HG03175 (cell line): ENCODE data around the gene USP17L17.
"Not testable (repeated sequence)": the region's sequence is repeated elsewhere in the genome, so short reads cannot be mapped to it uniquely, and the experiment has no call there.

Experiments used
- ATAC-seq: cut with Tn5 transposase; IDR thresholded peaks from one replicate; pipeline ENCODE4 v1.9.1; 2021; ENCODE audit warnings: mild to moderate bottlenecking, moderate library complexity; ENCODE audit not compliant: unreplicated experiment

The USP17L17 gene, protein sequence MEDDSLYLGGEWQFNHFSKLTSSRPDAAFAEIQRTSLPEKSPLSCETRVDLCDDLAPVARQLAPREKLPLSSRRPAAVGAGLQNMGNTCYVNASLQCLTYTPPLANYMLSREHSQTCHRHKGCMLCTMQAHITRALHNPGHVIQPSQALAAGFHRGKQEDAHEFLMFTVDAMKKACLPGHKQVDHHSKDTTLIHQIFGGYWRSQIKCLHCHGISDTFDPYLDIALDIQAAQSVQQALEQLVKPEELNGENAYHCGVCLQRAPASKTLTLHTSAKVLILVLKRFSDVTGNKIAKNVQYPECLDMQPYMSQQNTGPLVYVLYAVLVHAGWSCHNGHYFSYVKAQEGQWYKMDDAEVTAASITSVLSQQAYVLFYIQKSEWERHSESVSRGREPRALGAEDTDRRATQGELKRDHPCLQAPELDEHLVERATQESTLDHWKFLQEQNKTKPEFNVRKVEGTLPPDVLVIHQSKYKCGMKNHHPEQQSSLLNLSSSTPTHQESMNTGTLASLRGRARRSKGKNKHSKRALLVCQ

DNA sequence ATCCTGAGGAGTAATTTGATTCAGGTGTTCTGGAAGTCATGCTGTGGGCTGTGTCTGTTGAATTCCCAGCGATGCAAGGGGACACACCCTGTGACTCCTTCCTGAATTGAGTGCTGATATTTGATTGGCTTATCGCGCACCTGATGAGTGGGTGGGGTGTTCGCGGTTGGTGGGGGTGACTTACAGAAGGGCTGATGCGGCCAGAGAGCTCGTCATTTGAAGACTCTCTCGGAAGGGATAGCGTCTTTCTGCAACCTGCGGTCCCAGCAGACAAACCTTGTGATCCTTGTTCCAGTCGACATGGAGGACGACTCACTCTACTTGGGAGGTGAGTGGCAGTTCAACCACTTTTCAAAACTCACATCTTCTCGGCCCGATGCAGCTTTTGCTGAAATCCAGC, at the start of gene USP17L17:
Gene USP17L17, plus strand, starts transcription at position 301 of the 400 bp plus-strand sequence. Its CDS starts 0 bp downstream, at position 301.
- ATAC-seq: not testable (repeated sequence)

DNA sequence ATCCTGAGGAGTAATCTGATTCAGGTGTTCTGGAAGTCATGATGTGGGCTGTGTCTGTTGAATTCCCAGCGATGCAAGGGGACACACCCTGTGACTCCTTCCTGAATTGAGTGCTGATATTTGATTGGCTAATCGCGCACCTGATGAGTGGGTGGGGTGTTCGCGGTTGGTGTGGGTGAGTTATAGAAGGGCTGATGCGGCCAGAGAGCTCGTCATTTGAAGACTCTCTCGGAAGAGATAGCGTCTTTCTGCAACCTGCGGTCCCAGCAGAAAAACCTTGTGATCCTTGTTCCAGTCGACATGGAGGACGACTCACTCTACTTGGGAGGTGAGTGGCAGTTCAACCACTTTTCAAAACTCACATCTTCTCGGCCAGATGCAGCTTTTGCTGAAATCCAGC, 33.3 kb upstream of the USP17L17 start, which contains the start of gene USP17L10:
Gene USP17L10, plus strand, starts transcription at position 301 of the 400 bp plus-strand sequence. Its CDS starts 0 bp downstream, at position 301.
- ATAC-seq: not testable (repeated sequence)

DNA sequence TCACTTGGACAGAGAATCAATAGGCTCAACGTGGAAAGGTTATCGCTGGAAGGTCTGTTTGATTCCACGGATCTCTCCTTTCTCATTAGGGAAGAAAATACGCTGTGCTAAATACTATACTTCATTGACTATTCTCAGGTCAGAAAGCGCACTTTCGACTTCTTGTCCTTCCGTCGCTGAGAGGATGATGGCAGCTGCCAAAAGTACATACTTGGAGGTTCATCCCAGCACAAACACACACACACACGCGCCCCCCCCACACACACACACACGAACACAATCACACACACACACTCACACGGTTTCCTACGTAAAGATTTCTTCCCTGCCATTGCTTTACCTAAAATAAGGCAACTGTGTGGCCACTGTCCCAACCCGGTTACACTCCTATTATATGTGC, 29.0 kb upstream of the USP17L17 start:
- ATAC-seq: not testable (repeated sequence)

DNA sequence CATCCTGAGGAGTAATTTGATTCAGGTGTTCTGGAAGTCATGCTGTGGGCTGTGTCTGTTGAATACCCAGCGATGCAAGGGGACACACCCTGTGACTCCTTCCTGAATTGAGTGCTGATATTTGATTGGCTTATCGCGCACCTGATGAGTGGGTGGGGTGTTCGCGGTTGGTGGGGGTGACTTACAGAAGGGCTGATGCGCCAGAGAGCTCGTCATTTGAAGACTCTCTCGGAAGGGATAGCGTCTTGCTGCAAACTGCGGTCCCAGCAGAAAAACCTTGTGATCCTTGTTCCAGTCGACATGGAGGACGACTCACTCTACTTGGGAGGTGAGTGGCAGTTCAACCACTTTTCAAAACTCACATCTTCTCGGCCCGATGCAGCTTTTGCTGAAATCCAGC, 28.6 kb upstream of the USP17L17 start, which contains the start of gene USP17L11:
Gene USP17L11, plus strand, starts transcription at position 301 of the 400 bp plus-strand sequence. Its CDS starts 0 bp downstream, at position 301.
- ATAC-seq: not testable (repeated sequence)

DNA sequence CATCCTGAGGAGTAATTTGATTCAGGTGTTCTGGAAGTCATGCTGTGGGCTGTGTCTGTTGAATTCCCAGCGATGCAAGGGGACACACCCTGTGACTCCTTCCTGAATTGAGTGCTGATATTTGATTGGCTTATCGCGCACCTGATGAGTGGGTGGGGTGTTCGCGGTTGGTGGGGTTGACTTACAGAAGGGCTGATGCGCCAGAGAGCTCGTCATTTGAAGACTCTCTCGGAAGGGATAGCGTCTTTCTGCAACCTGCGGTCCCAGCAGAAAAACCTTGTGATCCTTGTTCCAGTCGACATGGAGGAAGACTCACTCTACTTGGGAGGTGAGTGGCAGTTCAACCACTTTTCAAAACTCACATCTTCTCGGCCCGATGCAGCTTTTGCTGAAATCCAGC, 23.8 kb upstream of the USP17L17 start, which contains the start of gene USP17L12:
Gene USP17L12, plus strand, starts transcription at position 301 of the 400 bp plus-strand sequence. Its CDS starts 0 bp downstream, at position 301.
- ATAC-seq: not testable (repeated sequence)

DNA sequence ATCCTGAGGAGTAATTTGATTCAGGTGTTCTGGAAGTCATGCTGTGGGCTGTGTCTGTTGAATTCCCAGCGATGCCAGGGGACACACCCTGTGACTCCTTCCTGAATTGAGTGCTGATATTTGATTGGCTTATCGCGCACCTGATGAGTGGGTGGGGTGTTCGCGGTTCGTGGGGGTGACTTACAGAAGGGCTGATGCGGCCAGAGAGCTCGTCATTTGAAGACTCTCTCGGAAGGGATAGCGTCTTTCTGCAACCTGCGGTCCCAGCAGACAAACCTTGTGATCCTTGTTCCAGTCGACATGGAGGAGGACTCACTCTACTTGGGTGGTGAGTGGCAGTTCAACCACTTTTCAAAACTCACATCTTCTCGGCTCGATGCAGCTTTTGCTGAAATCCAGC, 19.1 kb upstream of the USP17L17 start, which contains the start of gene USP17L13:
Gene USP17L13, plus strand, starts transcription at position 301 of the 400 bp plus-strand sequence. Its CDS starts 0 bp downstream, at position 301.
- ATAC-seq: not testable (repeated sequence)

DNA sequence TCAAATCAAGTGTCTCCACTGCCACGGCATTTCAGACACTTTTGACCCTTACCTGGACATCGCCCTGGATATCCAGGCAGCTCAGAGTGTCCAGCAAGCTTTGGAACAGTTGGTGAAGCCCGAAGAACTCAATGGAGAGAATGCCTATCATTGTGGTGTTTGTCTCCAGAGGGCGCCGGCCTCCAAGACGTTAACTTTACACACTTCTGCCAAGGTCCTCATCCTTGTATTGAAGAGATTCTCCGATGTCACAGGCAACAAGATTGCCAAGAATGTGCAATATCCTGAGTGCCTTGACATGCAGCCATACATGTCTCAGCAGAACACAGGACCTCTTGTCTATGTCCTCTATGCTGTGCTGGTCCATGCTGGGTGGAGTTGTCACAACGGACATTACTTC, 13.4 kb upstream of the USP17L17 start:
- ATAC-seq: not testable (repeated sequence)

DNA sequence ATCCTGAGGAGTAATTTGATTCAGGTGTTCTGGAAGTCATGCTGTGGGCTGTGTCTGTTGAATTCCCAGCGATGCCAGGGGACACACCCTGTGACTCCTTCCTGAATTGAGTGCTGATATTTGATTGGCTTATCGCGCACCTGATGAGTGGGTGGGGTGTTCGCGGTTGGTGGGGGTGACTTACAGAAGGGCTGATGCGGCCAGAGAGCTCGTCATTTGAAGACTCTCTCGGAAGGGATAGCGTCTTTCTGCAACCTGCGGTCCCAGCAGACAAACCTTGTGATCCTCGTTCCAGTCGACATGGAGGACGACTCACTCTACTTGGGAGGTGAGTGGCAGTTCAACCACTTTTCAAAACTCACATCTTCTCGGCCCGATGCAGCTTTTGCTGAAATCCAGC, 9.6 kb upstream of the USP17L17 start, which contains the start of gene USP17L15:
Gene USP17L15, plus strand, starts transcription at position 301 of the 400 bp plus-strand sequence. Its CDS starts 0 bp downstream, at position 301.
- ATAC-seq: not testable (repeated sequence)

DNA sequence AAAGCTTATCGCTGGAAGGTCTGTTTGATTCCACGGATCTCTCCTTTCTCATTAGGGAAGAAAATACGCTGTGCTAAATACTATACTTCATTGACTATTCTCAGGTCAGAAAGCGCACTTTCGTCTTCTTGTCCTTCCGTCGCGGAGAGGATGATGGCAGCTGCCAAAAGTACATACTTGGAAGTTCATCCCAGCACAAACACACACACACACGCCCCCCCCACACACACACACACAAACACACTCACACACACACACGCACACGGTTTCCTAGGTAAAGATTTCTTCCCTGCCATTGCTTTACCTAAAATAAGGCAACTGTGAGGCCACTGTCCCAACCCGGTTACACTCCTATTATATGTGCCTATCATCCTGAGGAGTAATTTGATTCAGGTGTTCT, 5.2 kb upstream of the USP17L17 start:
- ATAC-seq: not testable (repeated sequence)

DNA sequence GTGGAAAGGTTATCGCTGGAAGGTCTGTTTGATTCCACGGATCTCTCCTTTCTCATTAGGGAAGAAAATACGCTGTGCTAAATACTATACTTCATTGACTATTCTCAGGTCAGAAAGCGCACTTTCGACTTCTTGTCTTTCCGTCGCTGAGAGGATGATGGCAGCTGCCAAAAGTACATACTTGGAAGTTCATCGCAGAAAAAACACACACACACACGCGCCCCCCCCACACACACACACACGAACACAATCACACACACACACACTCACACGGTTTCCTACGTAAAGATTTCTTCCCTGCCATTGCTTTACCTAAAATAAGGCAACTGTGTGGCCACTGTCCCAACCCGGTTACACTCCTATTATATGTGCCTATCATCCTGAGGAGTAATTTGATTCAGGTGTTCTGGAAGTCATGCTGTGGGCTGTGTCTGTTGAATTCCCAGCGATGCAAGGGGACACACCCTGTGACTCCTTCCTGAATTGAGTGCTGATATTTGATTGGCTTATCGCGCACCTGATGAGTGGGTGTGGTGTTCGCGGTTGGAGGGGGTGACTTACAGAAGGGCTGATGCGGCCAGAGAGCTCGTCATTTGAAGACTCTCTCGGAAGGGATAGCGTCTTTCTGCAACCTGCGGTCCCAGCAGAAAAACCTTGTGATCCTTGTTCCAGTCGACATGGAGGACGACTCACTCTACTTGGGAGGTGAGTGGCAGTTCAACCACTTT, 4.4 kb downstream of the USP17L17 start, which contains the start of gene USP17L18:
Gene USP17L18, plus strand, starts transcription at position 678 of the 728 bp plus-strand sequence. Its CDS starts 0 bp downstream, at position 678.
- ATAC-seq: not testable (repeated sequence)

DNA sequence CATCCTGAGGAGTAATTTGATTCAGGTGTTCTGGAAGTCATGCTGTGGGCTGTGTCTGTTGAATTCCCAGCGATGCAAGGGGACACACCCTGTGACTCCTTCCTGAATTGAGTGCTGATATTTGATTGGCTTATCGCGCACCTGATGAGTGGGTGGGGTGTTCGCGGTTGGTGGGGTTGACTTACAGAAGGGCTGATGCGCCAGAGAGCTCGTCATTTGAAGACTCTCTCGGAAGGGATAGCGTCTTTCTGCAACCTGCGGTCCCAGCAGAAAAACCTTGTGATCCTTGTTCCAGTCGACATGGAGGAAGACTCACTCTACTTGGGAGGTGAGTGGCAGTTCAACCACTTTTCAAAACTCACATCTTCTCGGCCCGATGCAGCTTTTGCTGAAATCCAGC, 9.4 kb downstream of the USP17L17 start, which contains the start of gene USP17L19:
Gene USP17L19, plus strand, starts transcription at position 301 of the 400 bp plus-strand sequence. Its CDS starts 0 bp downstream, at position 301.
- ATAC-seq: not testable (repeated sequence)

DNA sequence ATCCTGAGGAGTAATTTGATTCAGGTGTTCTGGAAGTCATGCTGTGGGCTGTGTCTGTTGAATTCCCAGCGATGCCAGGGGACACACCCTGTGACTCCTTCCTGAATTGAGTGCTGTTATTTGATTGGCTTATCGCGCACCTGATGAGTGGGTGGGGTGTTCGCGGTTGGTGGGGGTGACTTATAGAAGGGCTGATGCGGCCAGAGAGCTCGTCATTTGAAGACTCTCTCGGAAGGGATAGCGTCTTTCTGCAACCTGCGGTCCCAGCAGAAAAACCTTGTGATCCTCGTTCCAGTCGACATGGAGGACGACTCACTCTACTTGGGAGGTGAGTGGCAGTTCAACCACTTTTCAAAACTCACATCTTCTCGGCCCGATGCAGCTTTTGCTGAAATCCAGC, 14.1 kb downstream of the USP17L17 start, which contains the start of gene USP17L20:
Gene USP17L20, plus strand, starts transcription at position 301 of the 400 bp plus-strand sequence. Its CDS starts 0 bp downstream, at position 301.
- ATAC-seq: not testable (repeated sequence)

DNA sequence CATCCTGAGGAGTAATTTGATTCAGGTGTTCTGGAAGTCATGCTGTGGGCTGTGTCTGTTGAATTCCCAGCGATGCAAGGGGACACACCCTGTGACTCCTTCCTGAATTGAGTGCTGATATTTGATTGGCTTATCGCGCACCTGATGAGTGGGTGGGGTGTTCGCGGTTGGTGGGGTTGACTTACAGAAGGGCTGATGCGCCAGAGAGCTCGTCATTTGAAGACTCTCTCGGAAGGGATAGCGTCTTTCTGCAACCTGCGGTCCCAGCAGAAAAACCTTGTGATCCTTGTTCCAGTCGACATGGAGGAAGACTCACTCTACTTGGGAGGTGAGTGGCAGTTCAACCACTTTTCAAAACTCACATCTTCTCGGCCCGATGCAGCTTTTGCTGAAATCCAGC, 18.9 kb downstream of the USP17L17 start, which contains the start of gene USP17L21:
Gene USP17L21, plus strand, starts transcription at position 301 of the 400 bp plus-strand sequence. Its CDS starts 0 bp downstream, at position 301.
- ATAC-seq: not testable (repeated sequence)

DNA sequence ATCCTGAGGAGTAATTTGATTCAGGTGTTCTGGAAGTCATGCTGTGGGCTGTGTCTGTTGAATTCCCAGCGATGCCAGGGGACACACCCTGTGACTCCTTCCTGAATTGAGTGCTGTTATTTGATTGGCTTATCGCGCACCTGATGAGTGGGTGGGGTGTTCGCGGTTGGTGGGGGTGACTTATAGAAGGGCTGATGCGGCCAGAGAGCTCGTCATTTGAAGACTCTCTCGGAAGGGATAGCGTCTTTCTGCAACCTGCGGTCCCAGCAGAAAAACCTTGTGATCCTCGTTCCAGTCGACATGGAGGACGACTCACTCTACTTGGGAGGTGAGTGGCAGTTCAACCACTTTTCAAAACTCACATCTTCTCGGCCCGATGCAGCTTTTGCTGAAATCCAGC, 23.6 kb downstream of the USP17L17 start, which contains the start of gene USP17L22:
Gene USP17L22, plus strand, starts transcription at position 301 of the 400 bp plus-strand sequence. Its CDS starts 0 bp downstream, at position 301.
- ATAC-seq: not testable (repeated sequence)

DNA sequence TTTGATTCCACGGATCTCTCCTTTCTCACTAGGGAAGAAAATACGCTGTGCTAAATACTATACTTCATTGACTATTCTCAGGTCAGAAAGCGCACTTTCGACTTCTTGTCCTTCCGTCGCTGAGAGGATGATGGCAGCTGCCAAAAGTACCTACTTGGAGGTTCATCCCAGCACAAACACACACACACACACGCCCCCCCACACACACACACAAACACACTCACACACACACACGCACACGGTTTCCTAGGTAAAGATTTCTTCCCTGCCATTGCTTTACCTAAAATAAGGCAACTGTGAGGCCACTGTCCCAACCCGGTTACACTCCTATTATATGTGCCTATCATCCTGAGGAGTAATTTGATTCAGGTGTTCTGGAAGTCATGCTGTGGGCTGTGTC, 28.0 kb downstream of the USP17L17 start:
- not testable (repeated sequence) for ATAC-seq
